CD4-positive, alpha-beta memory T cell (primary cell): ENCODE results near the gene DERL3. TPM values are rescaled to one million over a fixed set of nuclear protein-coding genes. Genes with fewer than 3 reads are reported as not detected.

Experiments
- CTCF ChIA-PET: fragments of 350-600 bp; sonication (Branson Sonifier 250); formaldehyde crosslinking; loops from one replicate; lab custom pipeline; 2021; ENCODE audit warnings: inconsistent platforms; ENCODE audit not compliant: partially characterized antibody; lab: Charles Lee
- POLR2A ChIA-PET: fragments of 350-600 bp; sonication (Branson Sonifier 250); formaldehyde crosslinking; loops from one replicate; lab custom pipeline; 2021; ENCODE audit not compliant: partially characterized antibody; lab: Charles Lee
- DNase-seq, 5 donors: peaks; one replicate each; pipeline versions ENCODE4 v3.0.0 to v3.0.0-alpha.2; 2020 to 2022; ENCODE audit warnings: mixed read lengths in 1 of 5
- H3K27ac ChIP-seq: one replicate; pipeline ENCODE4 v1.7.0; 2013; ENCODE audit warnings: low read depth, low read length
- H3K27me3 ChIP-seq: 2 replicates; pipeline ENCODE4 v1.7.0; 2013; ENCODE audit warnings: mild to moderate bottlenecking, low read length, moderate library complexity; ENCODE audit not compliant: insufficient read depth
- H3K36me3 ChIP-seq: 2 replicates; pipeline ENCODE4 v1.7.0; 2013; ENCODE audit warnings: mild to moderate bottlenecking, low read length, moderate library complexity; ENCODE audit not compliant: insufficient read depth
- H3K4me1 ChIP-seq: 2 replicates; pipeline ENCODE4 v1.7.0; 2013; ENCODE audit warnings: mild to moderate bottlenecking, low read length, moderate library complexity; ENCODE audit not compliant: insufficient read depth
- H3K4me3 ChIP-seq, 2 donors: one replicate each; pipeline ENCODE4 v1.7.0; 2013; ENCODE audit warnings: low read length in 2 of 2, mild to moderate bottlenecking in 1 of 2
- H3K9me3 ChIP-seq, 2 donors: one replicate each; pipeline ENCODE4 v1.7.0; 2013; ENCODE audit warnings: low read length in 2 of 2, control low read depth in 1 of 2; ENCODE audit not compliant: control insufficient read depth in 1 of 2
- H3K27ac Mint-ChIP-seq, 7 donors: one replicate each; pipeline ENCODE4 v1.8.0; 2020 to 2021; ENCODE audit warnings: mixed read lengths in 7 of 7, mild to moderate bottlenecking in 6 of 7, inconsistent platforms in 3 of 7, moderate library complexity in 3 of 7
- H3K27me3 Mint-ChIP-seq, 2 donors: one replicate each; pipeline ENCODE4 v1.8.0; 2020 to 2021; ENCODE audit warnings: mixed read lengths in 2 of 2
- H3K36me3 Mint-ChIP-seq, 2 donors: one replicate each; pipeline ENCODE4 v1.8.0; 2020 to 2021; ENCODE audit warnings: mixed read lengths in 2 of 2, inconsistent platforms in 1 of 2, mild to moderate bottlenecking in 1 of 2
- H3K4me1 Mint-ChIP-seq, 4 donors: one replicate each; pipeline ENCODE4 v1.8.0; 2020 to 2021; ENCODE audit warnings: mixed read lengths in 4 of 4, mild to moderate bottlenecking in 1 of 4
- H3K4me3 Mint-ChIP-seq, 8 donors: one replicate each; pipeline ENCODE4 v1.8.0; 2020 to 2021; ENCODE audit warnings: mixed read lengths in 8 of 8, mild to moderate bottlenecking in 7 of 8, moderate library complexity in 6 of 8, inconsistent platforms in 3 of 8
- H3K9me3 Mint-ChIP-seq, 8 donors: one replicate each; pipeline ENCODE4 v1.8.0; 2020 to 2021; ENCODE audit warnings: mixed read lengths in 8 of 8, mild to moderate bottlenecking in 5 of 8, inconsistent platforms in 3 of 8, moderate library complexity in 1 of 8
- intact Hi-C: fragments of 100-400 bp; cut with micrococcal nuclease; formaldehyde crosslinking; loops from one replicate; pipeline ENCODE4 v1.15.1; 2023
- polyA plus RNA-seq, 2 donors: library from polyadenylated mRNA; unstranded; fragments of 300-500 nt; fragmentation: Illumina TruSeq; gene quantifications; one replicate each; pipeline ENCODE4 v1.2.3, GENCODE V29; 2021
- total RNA-seq, 2 experiments: library from RNA; stranded (reverse); gene quantifications; one replicate each; pipeline ENCODE4 v1.2.3, GENCODE V29; 2021

DERL3 gene
- total and polyA plus RNA-seq, 4 experiments from 2014 or later, result 0.25 to 2.9 (median 1.7) TPM

GRCh38 chr22:23847310-23847920 lies 8.6 kb upstream of the DERL3 start:
- H3K4me1 ChIP-seq, result peaks cover 7% of the 10 kb centered on the region
- H3K27me3 Mint-ChIP-seq, result no peaks in the 10 kb centered on the region

GRCh38 chr22:23846081-23846469 lies 7.3 kb upstream of the DERL3 start:
- no peak overlapping the region for H3K27ac Mint-ChIP-seq
- DNase-seq, result peak in 1 of 5 donors; percentile 4
- Histone ChIP-seq H3K27ac (no peak overlapping the region), H3K9me3 (no peaks in the 10 kb centered on the region), H3K4me3 (no peak overlapping the region), H3K27me3 (no peaks in the 10 kb centered on the region), H3K4me1 (peaks cover 7% of the 10 kb centered on the region), H3K36me3 (no peaks in the 10 kb centered on the region)
- H3K4me3 Mint-ChIP-seq, result no peak overlapping the region
- H3K9me3 Mint-ChIP-seq, result no peaks in the 10 kb centered on the region
- H3K4me1 Mint-ChIP-seq, result peaks cover 0 to 4% (median 2%) of the 10 kb centered on the region in 4 donors
- intact Hi-C loops, result loop anchor here (5.0 kb wide), 2 partner anchors 219 to 304 kb away; no protein-coding TSS in a partner anchor
- H3K36me3 Mint-ChIP-seq, result no peaks in the 10 kb centered on the region
- ChIA-PET POLR2A (no interaction called here), CTCF (interaction anchor here (0.9 to 3.5 kb wide), 6 partner anchors 12 to 219 kb away, joined by 3 to 23 read pairs (median 4); partner anchors contain the start of genes SLC2A11 and SMARCB1)
- no peaks in the 10 kb centered on the region for H3K27me3 Mint-ChIP-seq

More at GRCh38 chr22:23847310-23847920, 8.6 kb upstream of the DERL3 start:
- Mint-ChIP-seq H3K9me3 (no peaks in the 10 kb centered on the region), H3K4me3 (no peak overlapping the region), H3K36me3 (no peaks in the 10 kb centered on the region), H3K27ac (no peak overlapping the region), H3K4me1 (peaks cover 0 to 4% (median 2%) of the 10 kb centered on the region in 4 donors)
- intact Hi-C loops, result loop anchor here (5.0 kb wide), 2 partner anchors 220 to 305 kb away; no protein-coding TSS in a partner anchor
- ChIA-PET CTCF (interaction anchor here (0.7 to 3.5 kb wide), 4 partner anchors 11 to 228 kb away, joined by 3 to 23 read pairs (median 4); partner anchors contain the start of gene SLC2A11), POLR2A (no interaction called here)
- H3K27ac ChIP-seq, result no peak overlapping the region
- H3K27me3 ChIP-seq, result no peaks in the 10 kb centered on the region
- H3K36me3 ChIP-seq, result no peaks in the 10 kb centered on the region
- no peak overlapping the region for H3K4me3 ChIP-seq
- DNase-seq, result peak in 1 of 5 donors; percentile 25
- H3K9me3 ChIP-seq, result no peaks in the 10 kb centered on the region

DNA sequence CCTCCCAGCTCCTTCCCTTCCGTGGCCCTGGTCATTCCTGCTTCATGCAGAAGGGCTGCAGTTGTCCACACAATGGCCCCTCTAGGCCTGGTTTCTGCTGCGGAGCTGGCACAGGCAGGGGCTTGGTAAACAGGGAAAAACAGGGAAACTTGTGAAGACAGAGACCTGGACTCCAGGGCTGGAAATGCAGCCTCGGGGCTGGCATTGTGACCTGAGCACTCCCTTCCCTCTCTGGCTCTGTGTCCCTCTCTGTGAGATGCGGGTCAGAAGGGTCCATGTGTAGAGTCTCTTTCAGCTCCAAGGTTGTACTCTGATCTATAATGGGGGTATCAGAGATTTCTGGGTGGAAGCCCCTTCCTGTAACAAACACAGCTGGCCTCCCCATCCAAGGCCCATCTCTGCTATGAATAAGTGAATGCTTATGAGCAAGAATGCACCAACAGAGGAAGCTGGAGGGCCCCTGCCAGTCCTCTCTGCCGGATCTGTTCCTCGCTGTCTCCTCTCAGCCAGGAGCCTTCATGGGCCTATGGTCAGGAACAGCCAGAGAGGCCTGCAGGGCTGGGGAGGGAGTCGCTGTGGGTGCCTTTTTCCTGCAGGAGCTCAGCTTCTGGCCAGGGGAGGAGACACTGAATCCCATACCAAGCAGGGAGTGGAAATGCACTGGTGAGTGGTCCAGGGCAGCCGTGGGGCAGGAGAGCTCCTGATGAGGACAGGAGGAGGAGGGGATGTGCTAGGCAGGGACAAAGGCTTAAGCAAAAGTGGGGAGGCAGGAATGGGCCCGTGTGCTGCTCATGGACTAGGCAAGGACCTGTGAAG lies 6.7 kb upstream of the DERL3 start:
- H3K4me1 ChIP-seq, result peaks cover 7% of the 10 kb centered on the region
- H3K27me3 Mint-ChIP-seq, result no peaks in the 10 kb centered on the region

GRCh38 chr22:23844739-23845202 lies 6.0 kb upstream of the DERL3 start:
- Mint-ChIP-seq H3K27me3 (no peaks in the 10 kb centered on the region), H3K27ac (no peak overlapping the region), H3K4me3 (no peak overlapping the region), H3K36me3 (no peaks in the 10 kb centered on the region), H3K9me3 (no peaks in the 10 kb centered on the region), H3K4me1 (peaks cover 0 to 2% (median 1%) of the 10 kb centered on the region in 4 donors)
- H3K27ac ChIP-seq, result no peak overlapping the region
- ChIA-PET POLR2A (interaction anchor here (0.7 to 0.8 kb wide), 2 partner anchors 13 to 582 kb away, joined by 3 read pairs; partner anchors contain the start of gene SLC2A11), CTCF (interaction anchor here (1.1 to 3.5 kb wide), 3 partner anchors 13 to 217 kb away, joined by 3 to 23 read pairs (median 3); partner anchors contain the start of gene SLC2A11)
- no peak for DNase-seq
- H3K9me3 ChIP-seq, result no peaks in the 10 kb centered on the region
- H3K27me3 ChIP-seq, result no peaks in the 10 kb centered on the region
- intact Hi-C loops, result loop anchor here (5.0 kb wide), 2 partner anchors 217 to 302 kb away; no protein-coding TSS in a partner anchor
- H3K4me3 ChIP-seq, result no peak overlapping the region
- H3K36me3 ChIP-seq, result no peaks in the 10 kb centered on the region
- H3K4me1 ChIP-seq, result peaks cover 8% of the 10 kb centered on the region

More for the DNA sequence above, 6.7 kb upstream of the DERL3 start:
- peaks cover 0 to 4% (median 2%) of the 10 kb centered on the region in 4 donors for H3K4me1 Mint-ChIP-seq
- H3K9me3 Mint-ChIP-seq, result no peaks in the 10 kb centered on the region
- DNase-seq, result peak in 1 of 5 donors; percentile 2
- H3K27ac ChIP-seq, result no peak overlapping the region
- no peaks in the 10 kb centered on the region for H3K27me3 ChIP-seq
- no peak overlapping the region for H3K27ac Mint-ChIP-seq
- ChIA-PET POLR2A (interaction anchor here (0.8 kb wide), 1 partner anchor 12 kb away, joined by 3 read pairs; the partner anchor contains the start of gene SLC2A11), CTCF (interaction anchor here (0.9 to 3.5 kb wide), 6 partner anchors 12 to 218 kb away, joined by 3 to 23 read pairs (median 4); partner anchors contain the start of genes SLC2A11 and SMARCB1)
- H3K4me3 Mint-ChIP-seq, result no peak overlapping the region
- intact Hi-C loops, result loop anchor here (5.0 kb wide), 2 partner anchors 218 to 303 kb away; no protein-coding TSS in a partner anchor
- no peak overlapping the region for H3K4me3 ChIP-seq
- H3K36me3 ChIP-seq, result no peaks in the 10 kb centered on the region
- H3K36me3 Mint-ChIP-seq, result no peaks in the 10 kb centered on the region
- no peaks in the 10 kb centered on the region for H3K9me3 ChIP-seq

GRCh38 chr22:23842599-23842998 lies 3.8 kb upstream of the DERL3 start:
- ChIA-PET CTCF (no interaction called here), POLR2A (interaction anchor here (0.6 kb wide), 1 partner anchor 77 kb away, joined by 3 read pairs; no protein-coding TSS in a partner anchor)
- Histone ChIP-seq H3K36me3 (no peaks in the 10 kb centered on the region), H3K4me3 (no peak overlapping the region), H3K9me3 (no peaks in the 10 kb centered on the region), H3K27ac (no peak overlapping the region), H3K4me1 (peaks cover 14% of the 10 kb centered on the region), H3K27me3 (no peaks in the 10 kb centered on the region)
- no peak for DNase-seq
- intact Hi-C loops, result no loop called here
- Mint-ChIP-seq H3K36me3 (peaks cover 0 to 2% of the 10 kb centered on the region in 2 donors), H3K27ac (no peak overlapping the region), H3K4me1 (peaks cover 14 to 23% (median 20%) of the 10 kb centered on the region in 4 donors), H3K27me3 (no peaks in the 10 kb centered on the region), H3K4me3 (no peak overlapping the region), H3K9me3 (peaks cover 0 to 3% (median 0%) of the 10 kb centered on the region in 8 donors)

DNA sequence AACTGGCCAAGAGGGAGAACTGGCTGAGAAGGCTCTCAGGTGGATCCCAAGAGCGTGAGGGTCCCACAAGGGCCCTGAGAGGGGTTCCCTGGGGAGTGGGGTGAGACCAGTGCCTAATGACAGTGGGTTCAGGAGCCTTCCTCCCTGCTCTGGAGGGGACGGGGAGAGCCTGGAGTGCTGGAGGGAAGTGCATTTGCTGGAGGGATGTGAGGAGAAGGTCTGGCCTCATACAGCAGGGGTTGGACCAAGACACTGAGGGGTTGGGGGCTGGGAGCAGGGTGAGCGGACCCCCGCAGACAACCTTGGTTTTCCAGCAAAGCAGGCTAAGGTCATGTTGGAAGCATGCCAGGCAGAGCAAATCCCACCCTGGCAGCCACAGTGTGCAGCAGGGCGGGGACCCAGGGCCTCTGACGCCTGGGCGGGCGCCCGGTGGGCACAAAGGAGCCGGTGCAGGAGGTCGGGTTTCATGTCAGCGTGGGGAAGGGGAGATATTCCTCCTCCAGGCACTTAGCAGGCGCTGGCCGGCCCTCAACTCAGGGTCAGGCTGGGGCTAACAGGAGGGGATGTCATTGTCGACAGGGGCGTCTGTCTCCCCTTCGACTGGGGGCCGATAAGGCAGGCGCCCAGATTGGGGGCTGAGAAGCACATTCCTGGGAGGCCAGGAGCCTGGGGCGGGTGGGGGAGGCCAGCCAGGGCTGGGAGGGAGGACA lies 3.1 kb upstream of the DERL3 start:
- no peak for DNase-seq
- CTCF ChIA-PET, result no interaction called here
- H3K9me3 ChIP-seq, result no peaks in the 10 kb centered on the region
- Mint-ChIP-seq H3K9me3 (peaks cover 0 to 3% (median 0%) of the 10 kb centered on the region in 8 donors), H3K4me3 (no peak overlapping the region), H3K4me1 (peaks cover 14 to 30% (median 20%) of the 10 kb centered on the region in 4 donors), H3K27ac (no peak overlapping the region), H3K27me3 (no peaks in the 10 kb centered on the region), H3K36me3 (peaks cover 0 to 2% of the 10 kb centered on the region in 2 donors)
- no peak overlapping the region for H3K4me3 ChIP-seq
- H3K36me3 ChIP-seq, result no peaks in the 10 kb centered on the region
- no peaks in the 10 kb centered on the region for H3K27me3 ChIP-seq
- POLR2A ChIA-PET, result no interaction called here
- intact Hi-C loops, result no loop called here
- no peak overlapping the region for H3K27ac ChIP-seq
- peaks cover 14% of the 10 kb centered on the region for H3K4me1 ChIP-seq
